HCT116 (cell line): ENCODE results near the gene CCNK. TPM values are rescaled to one million over a fixed set of nuclear protein-coding genes. Genes with fewer than 3 reads are reported as not detected.

Experiments used
- ATAC-seq: fragments of 200-7000 bp; cut with Tn5 transposase; 2 replicates; pipeline ENCODE4 v1.9.1; 2020; ENCODE audit warnings: mild to moderate bottlenecking, moderate library complexity
- BruUV-seq: library from RNA; stranded (reverse); fragments of 400-500 nt; replicated peaks from 2 replicates; lab custom pipeline; 2021; lab: Mats Ljungman, UMichigan
- CTCF ChIA-PET: fragments of 300-600 bp; sonication (Branson Sonifier 250); formaldehyde crosslinking; loops from one replicate; lab custom pipeline; 2021; ENCODE audit warnings: antibody characterized with exemption; lab: Charles Lee
- POLR2A ChIA-PET: fragments of 300-600, 350-600 bp; sonication (Branson Sonifier 250); formaldehyde crosslinking; loops from one replicate; lab custom pipeline; 2021; ENCODE audit warnings: antibody characterized with exemption; lab: Charles Lee
- RAD21 ChIA-PET, 2 experiments: fragments of 300-600 bp; sonication (Branson Sonifier 250); formaldehyde crosslinking; loops; one replicate each; lab custom pipeline; 2023; ENCODE audit warnings: low total read pairs in 2 of 2; ENCODE audit not compliant: uncharacterized antibody in 2 of 2, unreplicated experiment in 2 of 2, low non-redundant PET in 1 of 2; lab: Charles Lee
- DNase-seq: peaks from one replicate; pipeline ENCODE4 v3.0.0-alpha.2; 2010; ENCODE audit warnings: low read depth, low spot score
- H2AFZ ChIP-seq: fragments of 200-600 bp; shearing (Covaris generic), sonication (generic); 2 replicates; pipeline ENCODE4 v1.6.1; 2017; ENCODE audit warnings: low read depth, mixed run types, mixed read lengths, antibody characterized with exemption, low read length; ENCODE audit not compliant: poor library complexity, severe bottlenecking
- H3K27ac ChIP-seq: 2 replicates; pipeline ENCODE4 v1.5.1; 2012; ENCODE audit warnings: low read depth, low read length
- H3K27me3 ChIP-seq: fragments of 200-600 bp; sonication (generic); 2 replicates; pipeline ENCODE4 v1.6.1; 2016; ENCODE audit warnings: mixed run types, low read length, mixed read lengths; ENCODE audit not compliant: insufficient read depth
- H3K36me3 ChIP-seq, 2 experiments: fragments of 200-500 bp in 1 of 2; fragments of 200-600 bp in 1 of 2; sonication (Bioruptor generic) in 1 of 2; sonication (generic) in 1 of 2; 2 replicates each; pipeline versions ENCODE4 v1.5.1 to v1.6.1; 2014 to 2016; ENCODE audit warnings: low read length in 2 of 2, inconsistent platforms in 1 of 2, mixed read lengths in 1 of 2, mixed run types in 1 of 2; ENCODE audit not compliant: insufficient read depth in 2 of 2, control insufficient read depth in 1 of 2
- H3K4me1 ChIP-seq, 2 experiments: fragments of 200-600 bp in 1 of 2; sonication (generic) in 1 of 2; 2 replicates each; pipeline versions ENCODE4 v1.5.1 to v1.6.1; 2012 to 2017; ENCODE audit warnings: low read length in 2 of 2, inconsistent platforms in 1 of 2, mild to moderate bottlenecking in 1 of 2, mixed read lengths in 1 of 2, mixed run types in 1 of 2, moderate library complexity in 1 of 2; ENCODE audit not compliant: insufficient read depth in 2 of 2, control insufficient read depth in 1 of 2
- H3K4me2 ChIP-seq: fragments of 200-600 bp; sonication (generic); 2 replicates; pipeline ENCODE4 v1.6.1; 2017; ENCODE audit warnings: mixed run types, low read length, mixed read lengths
- H3K4me3 ChIP-seq, 2 experiments: fragments of 200-600 bp in 1 of 2; sonication (generic) in 1 of 2; replicated peaks in 1 of 2; 2 replicates each; pipeline ENCODE4 v1.5.1; 2011 to 2016; ENCODE audit warnings: low read length in 2 of 2, control low read depth in 1 of 2, low read depth in 1 of 2, mild to moderate bottlenecking in 1 of 2, mixed read lengths in 1 of 2, mixed run types in 1 of 2
- H3K79me2 ChIP-seq: fragments of 200-600 bp; sonication (generic); 2 replicates; pipeline ENCODE4 v1.6.1; 2017; ENCODE audit warnings: mild to moderate bottlenecking, mixed run types, low read length, moderate library complexity, mixed read lengths; ENCODE audit not compliant: insufficient read depth
- H3K9ac ChIP-seq: fragments of 200-600 bp; sonication (generic); 2 replicates; pipeline ENCODE4 v1.6.1; 2016; ENCODE audit warnings: low read length, mixed read lengths
- H3K9me2 ChIP-seq: fragments of 200-600 bp; sonication (generic), shearing (Covaris generic); 2 replicates; pipeline ENCODE4 v1.6.1; 2017; ENCODE audit warnings: mixed run types, mild to moderate bottlenecking, moderate library complexity; ENCODE audit not compliant: insufficient read depth
- H3K9me3 ChIP-seq, 2 experiments: fragments of 200-500 bp in 1 of 2; fragments of 200-600 bp in 1 of 2; sonication (Bioruptor generic) in 1 of 2; sonication (generic) in 1 of 2; 2 replicates each; pipeline ENCODE4 v1.6.1; 2014 to 2017; ENCODE audit warnings: low read length in 2 of 2, mixed read lengths in 2 of 2, inconsistent platforms in 1 of 2, low read depth in 1 of 2, mild to moderate bottlenecking in 1 of 2, mixed run types in 1 of 2, moderate library complexity in 1 of 2; ENCODE audit not compliant: control insufficient read depth in 1 of 2, insufficient read depth in 1 of 2
- H4K20me1 ChIP-seq: fragments of 200-600 bp; sonication (generic), shearing (Covaris generic); 2 replicates; pipeline ENCODE4 v1.6.1; 2017; ENCODE audit warnings: mixed run types, mild to moderate bottlenecking, moderate library complexity; ENCODE audit not compliant: insufficient read depth
- ELF1 ChIP-seq: IDR thresholded peaks from 2 replicates; pipeline ENCODE4 v1.6.1; 2012; ENCODE audit warnings: low read depth, borderline replicate concordance
- FOSL1 ChIP-seq: IDR thresholded peaks from 2 replicates; pipeline ENCODE4 v1.6.1; 2012; ENCODE audit warnings: low read depth
- POLR2AphosphoS5 ChIP-seq: IDR thresholded peaks from 2 replicates; pipeline ENCODE4 v1.6.1; 2011; ENCODE audit warnings: mild to moderate bottlenecking, low read depth, low read length, moderate library complexity
- REST ChIP-seq: IDR thresholded peaks from 2 replicates; pipeline ENCODE4 v1.6.1; 2012; ENCODE audit warnings: low read depth
- SP1 ChIP-seq: IDR thresholded peaks from 2 replicates; pipeline ENCODE4 v1.6.1; 2012; ENCODE audit warnings: low read depth
- YY1 ChIP-seq: IDR thresholded peaks from 2 replicates; pipeline ENCODE4 v1.6.1; 2011; ENCODE audit warnings: low read length, low read depth, moderate library complexity, mild to moderate bottlenecking; ENCODE audit not compliant: insufficient replicate concordance; ENCODE audit errors: extremely low read depth
- intact Hi-C: fragments of 100-400 bp; cut with micrococcal nuclease; formaldehyde crosslinking; loops from 2 replicates; pipeline ENCODE4 v1.10.0; 2022
- total RNA-seq: library from RNA; stranded (reverse); gene quantifications from one replicate; pipeline ENCODE4 v1.2.1, GENCODE V29; 2021; ENCODE audit not compliant: unreplicated experiment

Gene CCNK
- total RNA-seq, 1 experiment from 2014 or later, result 68.2 TPM

DNA sequence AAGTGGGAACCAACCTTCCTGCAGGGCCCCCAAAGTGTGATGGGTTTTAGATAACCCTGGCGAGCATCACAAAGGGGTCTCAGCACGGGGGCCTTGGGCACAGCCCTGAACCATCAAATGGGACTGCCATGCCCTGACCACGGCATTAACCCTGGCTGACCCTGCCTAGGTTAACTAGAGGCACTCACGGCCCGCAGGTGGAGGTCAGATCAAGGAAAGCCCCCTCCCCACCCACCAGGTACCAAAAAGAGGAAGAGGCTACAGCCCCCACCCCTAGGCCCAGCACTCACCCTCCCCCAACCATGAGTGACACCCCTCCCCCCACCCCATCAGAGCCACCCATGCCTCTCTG is 42.5 kb downstream of the CCNK start (continued):
- no peak for TF ChIP-seq REST
- no peak for TF ChIP-seq YY1
- TF ChIP-seq POLR2AphosphoS5, result no peak
- TF ChIP-seq ELF1, result no peak
- no peak for TF ChIP-seq FOSL1

DNA sequence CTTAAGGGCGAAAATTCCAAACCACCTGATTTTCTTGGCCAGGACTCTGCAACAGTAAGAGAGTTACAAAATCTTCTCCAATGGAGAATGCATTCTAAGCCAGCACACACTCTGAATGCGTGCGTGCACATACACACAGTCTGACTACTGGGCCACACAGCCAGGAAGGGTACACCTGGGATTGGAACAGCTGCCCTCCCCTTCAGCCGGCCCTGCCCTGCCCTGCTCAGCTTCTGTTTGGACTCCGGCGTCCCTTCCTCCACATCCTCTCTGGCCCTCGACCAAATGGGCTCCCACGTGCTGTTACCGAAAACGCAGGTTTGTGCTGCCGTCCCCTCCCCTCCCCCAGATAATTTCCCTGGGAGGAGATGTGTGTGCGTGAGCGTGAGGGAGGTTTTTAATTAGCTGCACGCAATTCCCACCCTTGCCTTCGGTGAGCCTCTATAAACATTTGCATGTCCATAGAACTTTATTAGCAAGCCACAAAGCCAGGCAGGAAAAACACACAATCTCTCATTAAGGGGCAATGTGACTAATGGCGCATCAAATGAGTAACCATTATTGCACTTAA is 43.0 kb downstream of the CCNK start:
- Histone ChIP-seq H4K20me1 (no peaks in the 10 kb centered on the region), H3K9ac (no peak overlapping the region), H3K4me2 (no peak overlapping the region), H3K4me3 (no peak overlapping the region), H3K79me2 (peaks cover 3% of the 10 kb centered on the region; the same call in 1 of the 2 replicates), H3K27me3 (no peaks in the 10 kb centered on the region), H3K4me1 (peaks cover 0 to 6% of the 10 kb centered on the region in 2 experiments; a peak in 2 of 4 replicates), H3K9me2 (no peaks in the 10 kb centered on the region)
- no peak for DNase-seq
- intact Hi-C loops, result loop anchor here (10.0 kb wide), 1 partner anchor 421 kb away; no protein-coding TSS in a partner anchor
- RAD21 ChIA-PET, result no interaction called here
- TF ChIP-seq SP1, result no peak
- TF ChIP-seq, all 23 proteins: peak for 0
- H2AFZ ChIP-seq, result no peak overlapping the region
- H3K9me3 ChIP-seq, result no peaks in the 10 kb centered on the region
- ChIA-PET CTCF (no interaction called here), POLR2A (no interaction called here)
- no TSS peak for BruUV-seq
- H3K36me3 ChIP-seq, result no peaks in the 10 kb centered on the region
- ATAC-seq, result no peak
- H3K27ac ChIP-seq, result no peak overlapping the region
